Measurements from ENCODE around the gene COQ8A.
"Not testable (repeated sequence)": the region's sequence is repeated elsewhere in the genome, so short reads cannot be mapped to it uniquely, and the experiment has no call there.

COQ8A gene

DNA sequence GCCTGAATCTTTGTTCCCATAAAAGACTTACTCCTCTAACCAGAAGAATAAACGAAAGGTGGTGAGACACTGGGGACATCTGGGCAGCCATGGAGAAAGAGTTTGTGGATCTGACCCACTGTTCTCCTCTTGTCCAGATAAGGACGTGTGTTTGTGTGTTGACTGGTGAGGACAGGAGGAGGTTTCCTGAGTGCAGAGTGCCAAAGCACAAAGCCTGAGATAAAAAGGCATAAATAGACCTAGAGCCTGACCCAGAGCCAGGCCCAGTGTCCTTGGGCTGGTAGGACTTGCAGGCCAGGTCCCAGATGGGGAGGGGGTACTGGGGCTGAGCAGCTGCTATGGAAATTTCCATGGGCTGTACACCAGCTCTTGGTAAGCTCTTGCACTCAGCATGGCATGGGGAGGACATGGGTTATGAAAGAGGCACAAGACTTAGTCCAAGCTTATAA, 19.6 kb upstream of the COQ8A start:
- no peak overlapping the region for H3K4me3 ChIP-seq (replicated peaks; ENCODE audit: low read depth, low read length)
- TF ChIP-seq, protein P1, sequence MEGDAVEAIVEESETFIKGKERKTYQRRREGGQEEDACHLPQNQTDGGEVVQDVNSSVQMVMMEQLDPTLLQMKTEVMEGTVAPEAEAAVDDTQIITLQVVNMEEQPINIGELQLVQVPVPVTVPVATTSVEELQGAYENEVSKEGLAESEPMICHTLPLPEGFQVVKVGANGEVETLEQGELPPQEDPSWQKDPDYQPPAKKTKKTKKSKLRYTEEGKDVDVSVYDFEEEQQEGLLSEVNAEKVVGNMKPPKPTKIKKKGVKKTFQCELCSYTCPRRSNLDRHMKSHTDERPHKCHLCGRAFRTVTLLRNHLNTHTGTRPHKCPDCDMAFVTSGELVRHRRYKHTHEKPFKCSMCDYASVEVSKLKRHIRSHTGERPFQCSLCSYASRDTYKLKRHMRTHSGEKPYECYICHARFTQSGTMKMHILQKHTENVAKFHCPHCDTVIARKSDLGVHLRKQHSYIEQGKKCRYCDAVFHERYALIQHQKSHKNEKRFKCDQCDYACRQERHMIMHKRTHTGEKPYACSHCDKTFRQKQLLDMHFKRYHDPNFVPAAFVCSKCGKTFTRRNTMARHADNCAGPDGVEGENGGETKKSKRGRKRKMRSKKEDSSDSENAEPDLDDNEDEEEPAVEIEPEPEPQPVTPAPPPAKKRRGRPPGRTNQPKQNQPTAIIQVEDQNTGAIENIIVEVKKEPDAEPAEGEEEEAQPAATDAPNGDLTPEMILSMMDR (IDR thresholded peaks at IDR 0.05; ENCODE audit: low read length, missing control alignments): no peak
- DNase-seq (ENCODE audit: low read depth): peak; percentile 29

DNA sequence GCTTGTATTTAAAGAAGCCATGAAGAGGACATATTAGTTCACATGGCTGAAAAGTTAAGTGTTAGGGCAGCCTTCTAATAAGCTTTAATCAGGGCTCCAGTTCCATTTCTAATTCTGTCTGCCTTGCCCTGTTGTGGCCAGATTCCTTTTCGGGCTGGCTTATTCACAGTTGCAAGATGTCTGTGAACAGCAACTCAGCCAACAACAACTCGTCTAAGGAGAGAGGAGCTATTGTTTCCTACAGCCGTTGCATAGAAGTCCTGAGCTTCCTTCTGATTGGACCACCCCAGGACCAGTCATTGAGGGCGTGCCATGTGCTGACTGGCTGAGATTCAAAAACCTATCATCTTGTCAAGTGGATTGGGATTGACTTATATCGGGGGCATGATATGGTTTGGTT, 18.6 kb upstream of the COQ8A start:
- no peak for DNase-seq (ENCODE audit: low read depth)
- no peak overlapping the region for H3K4me3 ChIP-seq (replicated peaks; ENCODE audit: low read depth, low read length)
- TF ChIP-seq, protein P1 (IDR thresholded peaks at IDR 0.05; ENCODE audit: low read length, missing control alignments): no peak

DNA sequence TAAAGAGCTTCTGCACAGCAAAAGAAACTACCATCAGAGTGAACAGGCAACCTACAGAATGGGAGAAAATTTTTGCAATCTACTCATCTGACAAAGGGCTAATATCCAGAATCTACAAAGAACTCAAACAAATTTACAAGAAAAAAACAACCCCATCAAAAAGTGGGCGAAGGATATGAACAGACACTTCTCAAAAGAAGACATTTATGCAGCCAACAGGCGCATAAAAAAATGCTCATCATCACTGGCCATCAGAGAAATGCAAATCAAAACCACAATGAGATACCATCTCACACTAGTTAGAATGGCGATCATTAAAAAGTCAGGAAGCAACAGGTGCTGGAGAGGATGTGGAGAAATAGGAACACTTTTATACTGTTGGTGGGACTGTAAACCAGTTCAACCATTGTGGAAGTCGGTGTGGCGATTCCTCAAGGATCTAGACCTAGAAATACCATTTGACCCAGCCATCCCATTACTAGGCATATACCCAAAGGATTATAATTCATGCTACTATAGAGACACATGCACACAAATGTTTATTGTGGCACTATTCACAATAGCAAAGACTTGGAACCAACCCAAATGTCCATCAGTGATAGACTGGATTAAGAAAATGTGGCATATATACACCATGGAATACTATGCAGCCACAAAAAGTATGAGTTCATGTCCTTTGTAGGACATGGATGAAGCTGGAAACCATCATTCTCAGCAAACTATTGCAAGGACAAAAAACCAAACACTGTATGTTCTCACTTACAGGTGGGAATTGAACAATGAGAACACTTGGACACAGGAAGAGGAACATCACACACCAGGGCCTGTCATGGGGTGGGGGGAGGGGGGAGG, 10.6 kb upstream of the COQ8A start:
- DNase-seq (ENCODE audit: low read depth); H3K4me3 ChIP-seq (replicated peaks; ENCODE audit: low read depth, low read length): not testable (repeated sequence)

DNA sequence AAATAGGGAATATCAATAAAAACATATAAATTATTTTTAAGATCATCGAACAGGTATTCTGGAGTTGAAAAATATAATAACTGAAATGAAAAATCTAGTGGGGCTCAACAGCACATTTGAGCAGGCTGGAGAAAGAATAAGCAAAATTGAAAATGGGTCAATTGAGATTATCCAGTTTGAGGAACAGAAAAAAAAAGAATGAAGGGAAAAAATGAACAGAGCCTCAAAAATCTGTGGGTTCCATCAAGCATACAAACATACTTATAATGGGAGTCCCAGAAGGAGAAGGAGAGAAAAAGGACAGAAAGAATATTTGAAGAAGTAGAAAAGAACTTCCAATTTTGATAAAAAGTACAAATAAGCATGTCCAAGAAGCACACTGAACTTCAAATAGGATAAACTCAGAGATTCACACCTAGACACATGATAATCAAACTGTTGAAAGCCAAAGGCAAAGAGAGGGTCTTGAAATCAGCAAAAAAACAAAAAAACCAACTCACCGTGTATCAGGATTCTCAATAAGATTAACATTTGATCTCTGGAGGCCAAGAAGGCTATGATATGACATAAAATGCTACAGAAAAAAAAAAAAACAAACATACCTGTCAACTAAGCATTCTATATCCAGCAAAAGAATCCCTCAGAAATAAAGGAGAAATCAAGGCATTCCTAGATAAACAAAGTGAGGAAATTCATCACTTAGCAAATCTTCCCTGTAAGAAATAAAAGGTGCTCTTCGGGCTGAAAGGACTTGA, 5.4 kb upstream of the COQ8A start:
- no peak for DNase-seq (ENCODE audit: low read depth)
- TF ChIP-seq, protein P1 (IDR thresholded peaks at IDR 0.05; ENCODE audit: low read length, missing control alignments): no peak
- H3K4me3 ChIP-seq (replicated peaks; ENCODE audit: low read depth, low read length): no peak overlapping the region

DNA sequence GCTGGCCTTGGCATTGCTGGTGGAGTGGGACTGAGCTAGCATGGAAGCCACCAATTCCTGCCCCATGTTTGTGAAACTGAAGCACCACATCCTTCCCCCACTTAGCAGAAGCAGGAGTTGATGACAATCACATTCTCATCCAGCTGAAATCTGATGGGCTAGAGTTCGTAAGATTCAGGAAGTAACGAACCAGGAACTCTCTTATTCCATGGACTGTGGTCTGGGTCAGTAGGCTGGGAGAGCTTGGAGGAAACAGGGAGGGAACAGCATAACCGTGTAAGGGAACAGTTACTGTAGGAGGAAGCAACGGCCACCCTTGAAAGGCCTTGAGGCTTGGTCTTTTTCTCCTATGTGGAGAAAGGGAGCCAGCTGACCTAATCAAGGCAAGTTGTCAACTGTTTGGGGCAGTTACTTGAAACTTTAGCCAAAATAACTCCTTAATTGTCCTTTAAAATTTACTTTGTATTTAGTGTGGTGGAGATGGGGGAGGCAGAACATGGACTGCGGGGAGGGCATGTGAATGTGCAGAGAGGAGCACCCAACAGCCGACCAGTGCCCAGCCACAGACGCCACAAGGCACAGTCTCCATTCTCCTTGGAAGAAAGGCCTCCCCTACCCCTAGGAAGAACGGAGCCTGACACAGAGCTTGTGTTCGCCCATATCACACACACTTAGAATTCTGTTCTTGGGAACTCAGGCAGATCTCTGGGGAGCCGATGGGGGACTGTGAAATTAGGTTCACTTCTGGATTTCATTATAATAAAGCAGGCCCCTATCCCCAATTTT, 2.0 kb upstream of the COQ8A start:
- TF ChIP-seq, protein P1 (IDR thresholded peaks at IDR 0.05; ENCODE audit: low read length, missing control alignments): no peak
- no peak for DNase-seq (ENCODE audit: low read depth)
- H3K4me3 ChIP-seq (replicated peaks; ENCODE audit: low read depth, low read length): no peak overlapping the region

DNA sequence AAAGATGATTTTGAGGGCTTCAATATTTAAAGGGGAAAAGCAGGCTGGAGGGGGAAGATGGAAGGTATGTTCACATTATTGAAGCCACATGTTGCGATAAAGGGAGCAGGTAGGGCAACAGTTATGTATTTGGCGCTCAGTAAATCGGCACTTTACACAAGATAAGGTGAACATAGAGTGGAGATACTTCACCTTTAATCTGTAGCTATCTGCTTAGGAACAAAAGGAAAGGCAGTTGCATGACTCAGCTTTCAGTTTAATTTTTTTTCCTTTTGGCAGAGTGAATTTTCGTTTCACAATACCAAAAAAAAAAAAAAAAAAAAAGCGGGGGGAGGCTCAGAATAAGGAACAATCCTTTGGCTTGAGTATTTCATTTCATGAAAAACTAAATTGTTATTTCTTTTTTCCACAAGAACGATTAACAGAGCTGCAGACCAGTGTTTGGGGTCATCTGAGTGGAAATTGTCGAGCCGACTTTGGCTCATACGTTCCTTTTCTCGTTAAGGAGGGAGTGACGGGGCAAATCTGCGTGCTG, 1.1 kb upstream of the COQ8A start:
- peak overlapping the region; percentile 71 for H3K4me3 ChIP-seq (replicated peaks; ENCODE audit: low read depth, low read length)
- TF ChIP-seq, protein P1 (IDR thresholded peaks at IDR 0.05; ENCODE audit: low read length, missing control alignments): no peak
- DNase-seq (ENCODE audit: low read depth): peak; percentile 65

All from fibroblast of pulmonary artery (primary cell).